Hematopoietic multipotent progenitor cell treated with erythropoietin and hydrocortisone succinate and interleukin-3 and kit ligand, for 8 days (in vitro differentiated cells): ENCODE results near the gene CELF2.
"Not testable (repeated sequence)": the region's sequence is repeated elsewhere in the genome, so short reads cannot be mapped to it uniquely, and the experiment has no call there.

Experiments used
- DNase-seq: peaks from one replicate; pipeline ENCODE4 v3.0.0-alpha.2; 2015

CELF2 gene

GRCh38 chr10:11017570-11018431 lies at the start of gene CELF2:
TSS of gene CELF2 (plus strand) at chr10:11017872. CDS start at chr10:11018090, 218 bp downstream.
- peak; percentile 4 for DNase-seq

DNA sequence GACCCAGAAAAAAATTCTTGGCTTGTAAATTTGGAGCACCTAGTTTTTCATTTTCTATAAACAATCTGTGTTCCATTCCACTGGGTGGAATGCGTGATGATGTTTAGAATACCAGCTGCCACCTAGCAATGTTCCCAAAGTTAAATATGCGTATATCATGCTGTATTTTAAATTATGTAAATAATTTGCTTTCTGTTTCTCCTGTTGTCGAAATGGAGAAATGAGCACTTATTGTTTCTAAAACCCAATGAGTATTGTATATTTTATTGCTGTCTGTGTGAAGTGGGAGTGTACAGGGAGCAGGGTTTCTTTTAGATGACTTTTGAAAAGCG lies 49.4 kb upstream of the CELF2 start:
- no peak for DNase-seq

DNA sequence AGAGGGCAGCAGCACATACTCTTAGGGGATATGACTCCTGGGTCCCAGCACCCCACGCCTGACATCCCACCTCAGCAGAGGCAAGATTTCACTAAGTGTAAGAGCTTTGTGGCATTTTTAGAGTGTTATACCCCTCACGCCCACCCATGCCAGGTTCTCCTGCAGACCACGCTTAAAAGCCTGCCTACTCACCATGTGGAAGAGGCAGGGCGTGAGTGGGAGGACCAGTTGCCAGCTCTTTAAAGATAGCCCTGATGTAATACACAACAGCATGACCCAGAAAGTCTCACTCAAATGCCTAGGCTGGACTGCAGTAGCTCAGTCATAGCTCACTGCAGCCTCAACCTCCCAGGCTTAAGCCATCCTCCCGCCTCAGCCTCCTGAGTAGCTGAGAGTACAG lies 44.4 kb upstream of the CELF2 start:
- DNase-seq, result no peak

DNA sequence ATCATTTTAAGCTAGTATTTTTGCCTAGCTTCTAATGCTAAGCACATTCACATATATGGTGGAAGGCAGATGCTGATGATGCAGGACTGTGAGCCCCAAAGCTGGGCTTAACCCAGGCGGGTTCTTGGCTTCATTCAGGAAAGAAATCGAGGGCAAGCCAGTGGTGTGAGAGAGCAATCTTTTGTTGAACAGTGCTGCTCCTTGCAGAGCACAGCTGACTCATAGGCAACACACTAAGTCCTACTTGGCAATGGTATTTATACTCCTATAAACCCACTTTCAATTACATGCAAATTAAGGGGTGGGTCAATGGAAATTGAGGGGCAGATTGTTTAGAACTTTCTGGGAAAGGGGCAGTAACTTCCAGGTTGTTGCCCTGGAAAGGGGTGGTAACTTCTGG lies 42.0 kb upstream of the CELF2 start:
- DNase-seq, result no peak

GRCh38 chr10:10976652-10977051 lies 41.0 kb upstream of the CELF2 start:
- DNase-seq, result no peak

GRCh38 chr10:10977226-10977956 lies 40.3 kb upstream of the CELF2 start:
- no peak for DNase-seq

GRCh38 chr10:10977978-10978377 lies 39.7 kb upstream of the CELF2 start:
- no peak for DNase-seq

DNA sequence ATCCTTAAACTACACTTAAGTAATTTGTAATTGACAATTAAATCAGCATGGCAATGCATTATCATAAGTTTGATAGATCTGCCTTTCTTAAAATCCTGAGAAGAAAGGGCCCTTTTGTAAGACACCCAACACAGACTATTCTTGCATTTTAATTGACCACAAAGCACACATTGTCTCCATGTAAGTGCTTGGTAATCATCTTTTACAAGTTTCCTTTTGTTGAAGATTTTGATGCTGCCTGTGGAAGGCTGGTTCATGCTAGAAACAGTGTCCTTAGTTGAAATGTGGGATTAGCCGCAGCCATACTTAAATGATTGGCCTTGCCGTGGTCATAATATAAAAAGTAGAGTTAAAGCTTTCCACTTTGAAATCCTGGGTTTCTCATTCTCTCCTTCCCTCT lies 32.3 kb upstream of the CELF2 start:
- no peak for DNase-seq

DNA sequence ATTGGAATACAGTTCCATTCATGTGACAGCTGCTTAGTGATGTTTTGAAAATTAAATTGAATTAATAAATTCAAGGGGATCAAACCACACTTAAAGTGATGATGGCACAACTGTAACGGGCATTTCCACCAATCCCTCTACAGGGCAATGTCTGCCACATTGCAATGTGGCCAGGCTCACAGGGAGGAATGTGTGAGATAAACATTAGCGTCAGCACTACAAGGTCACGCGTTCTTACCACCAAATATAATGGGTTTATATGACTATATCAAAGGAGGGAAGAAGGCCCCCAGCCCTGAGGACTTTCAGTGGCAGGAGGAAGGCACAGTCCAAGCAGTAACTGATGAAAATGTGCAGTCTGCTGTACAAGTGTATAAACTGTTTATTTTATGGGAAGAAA lies 31.1 kb upstream of the CELF2 start:
- no peak for DNase-seq

DNA sequence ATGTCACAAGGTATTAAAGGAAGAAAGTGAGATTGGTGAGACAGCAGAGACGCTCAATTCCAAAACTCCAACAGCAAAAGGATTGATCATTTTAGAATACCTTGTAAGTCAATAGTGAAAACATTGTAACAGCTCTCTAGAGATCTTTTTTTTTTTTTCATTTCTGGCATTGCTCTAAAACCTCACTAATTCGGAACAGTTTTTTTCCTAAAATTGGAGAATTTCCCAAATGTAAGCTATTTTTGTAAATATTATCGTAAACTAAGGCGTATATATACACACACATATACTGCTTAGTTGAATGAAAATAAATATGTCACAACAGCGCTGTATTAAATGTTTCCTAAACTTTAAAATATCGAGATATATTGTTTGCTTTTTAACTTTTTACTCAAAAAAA lies 30.6 kb upstream of the CELF2 start:
- no peak for DNase-seq

DNA sequence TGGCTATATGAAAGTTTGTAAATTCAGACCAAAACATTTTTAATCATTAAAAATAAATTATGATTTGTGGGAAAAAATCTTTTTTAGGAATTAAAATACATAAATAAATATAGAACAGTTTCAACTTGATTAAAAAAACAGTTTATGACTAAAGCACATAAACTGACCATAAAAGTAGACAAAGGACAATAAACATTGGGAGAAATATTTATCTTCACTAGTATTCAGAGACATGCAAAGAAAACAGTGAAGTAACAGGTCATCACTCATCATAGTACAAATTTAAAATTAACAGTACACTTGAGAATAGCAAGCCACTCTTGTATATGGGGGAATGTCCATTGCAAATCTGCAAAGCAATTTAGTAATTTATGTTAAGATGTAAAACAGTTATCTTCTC lies 28.0 kb upstream of the CELF2 start:
- DNase-seq, result no peak

GRCh38 chr10:10991144-10991543 lies 26.5 kb upstream of the CELF2 start:
- no peak for DNase-seq

GRCh38 chr10:10992072-10992471 lies 25.6 kb upstream of the CELF2 start:
- DNase-seq, result no peak

DNA sequence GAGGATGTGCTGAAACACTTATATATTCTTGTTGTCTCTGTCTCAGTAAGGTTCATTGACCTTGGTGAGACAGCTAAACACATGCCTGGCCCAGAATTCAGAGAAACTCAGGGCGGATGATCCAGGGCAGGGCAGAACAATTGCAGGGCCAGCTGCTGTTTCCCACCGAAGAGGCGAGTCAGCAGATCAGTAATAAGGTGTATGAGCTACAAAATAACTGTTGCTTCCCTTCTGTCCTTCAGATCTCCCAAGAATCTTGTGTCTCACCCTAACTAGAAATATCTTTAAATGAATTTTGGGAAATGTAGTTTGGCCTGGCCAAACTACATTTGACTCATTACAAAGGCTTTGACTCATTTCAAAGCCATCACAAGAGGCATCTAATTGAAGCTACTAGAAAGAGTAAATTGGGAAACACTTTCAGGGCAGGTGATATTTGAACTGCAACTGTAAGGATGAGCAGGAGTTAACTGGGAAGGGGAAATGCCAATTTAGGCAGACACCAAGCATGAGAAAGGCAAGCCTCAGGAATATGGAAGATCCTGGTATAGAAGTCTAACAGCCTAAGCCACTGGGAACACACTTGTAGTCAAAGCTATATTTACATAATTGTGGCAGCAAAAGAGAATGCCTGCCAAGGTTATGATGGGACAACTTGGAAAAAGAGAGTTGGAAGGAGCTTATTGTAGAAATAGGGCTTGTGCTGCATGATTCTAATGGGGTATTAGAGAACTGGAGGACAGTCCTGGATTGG lies 24.5 kb upstream of the CELF2 start:
- DNase-seq, result no peak

DNA sequence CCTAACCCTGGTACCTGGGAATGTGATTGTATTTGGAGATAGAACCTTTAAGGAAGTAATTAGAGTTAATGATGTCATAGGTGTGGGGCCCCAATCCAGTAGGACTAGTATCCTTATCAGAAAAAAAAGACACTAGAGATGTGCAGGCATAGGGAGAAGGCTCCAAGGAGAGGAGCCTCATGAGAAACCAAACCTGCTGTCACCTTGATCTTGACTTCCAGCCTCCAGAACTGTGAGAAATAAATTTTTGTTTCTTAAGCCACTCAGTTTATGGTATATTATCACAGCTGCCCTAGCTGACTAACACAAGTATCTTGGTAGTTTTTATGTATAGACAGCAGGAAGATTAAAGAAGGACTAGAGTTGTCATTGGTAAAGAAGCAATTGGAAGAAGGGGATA lies 23.9 kb upstream of the CELF2 start:
- no peak for DNase-seq

DNA sequence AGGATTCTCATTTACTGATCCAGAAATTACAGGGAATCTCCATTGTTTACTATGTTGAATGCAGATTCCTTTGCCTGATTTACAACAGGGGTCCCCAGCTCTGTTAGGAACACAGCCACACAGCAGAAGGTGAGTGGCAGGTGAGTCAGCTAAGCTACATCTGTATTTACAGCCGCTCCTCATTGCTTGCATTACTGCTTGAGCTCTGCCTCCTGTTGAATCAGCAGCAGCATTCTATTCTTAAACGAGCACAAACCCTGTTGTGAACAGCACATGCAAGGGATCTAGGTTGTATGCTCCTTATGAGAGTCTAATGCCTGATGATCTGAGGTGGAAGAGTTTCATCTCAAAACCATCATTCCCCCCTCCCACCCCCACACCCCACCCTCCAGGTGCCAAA lies 23.3 kb upstream of the CELF2 start:
- DNase-seq, result no peak

- no peak for DNase-seq
Observed at GRCh38 chr10:10995120-10995519, 22.6 kb upstream of the CELF2 start.

- no peak for DNase-seq
Observed at GRCh38 chr10:10996966-10997620, 20.6 kb upstream of the CELF2 start.

DNA sequence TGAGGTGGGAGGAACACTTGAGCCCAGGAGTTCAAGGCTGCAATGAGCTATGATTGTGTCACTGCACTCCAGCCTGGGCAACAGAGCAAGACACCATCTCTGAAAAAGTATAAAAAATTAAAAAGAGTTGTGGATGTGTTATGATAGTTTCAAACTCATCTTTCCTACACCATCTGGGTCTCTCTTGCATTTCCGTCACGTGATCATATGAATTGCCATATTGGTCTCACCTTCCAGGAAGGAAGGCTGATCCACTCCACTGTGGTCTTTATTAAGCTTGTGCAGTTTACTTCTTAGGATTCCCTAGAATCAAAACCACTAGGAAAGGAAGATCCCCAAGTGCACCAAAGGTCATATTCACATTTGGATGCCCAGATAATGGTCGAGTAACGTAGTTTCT lies 18.2 kb upstream of the CELF2 start:
- DNase-seq, result not testable (repeated sequence)

GRCh38 chr10:11002485-11002884 lies 15.2 kb upstream of the CELF2 start:
- DNase-seq, result no peak

- no peak for DNase-seq
Observed at GRCh38 chr10:11002916-11003315, 14.8 kb upstream of the CELF2 start.

DNA sequence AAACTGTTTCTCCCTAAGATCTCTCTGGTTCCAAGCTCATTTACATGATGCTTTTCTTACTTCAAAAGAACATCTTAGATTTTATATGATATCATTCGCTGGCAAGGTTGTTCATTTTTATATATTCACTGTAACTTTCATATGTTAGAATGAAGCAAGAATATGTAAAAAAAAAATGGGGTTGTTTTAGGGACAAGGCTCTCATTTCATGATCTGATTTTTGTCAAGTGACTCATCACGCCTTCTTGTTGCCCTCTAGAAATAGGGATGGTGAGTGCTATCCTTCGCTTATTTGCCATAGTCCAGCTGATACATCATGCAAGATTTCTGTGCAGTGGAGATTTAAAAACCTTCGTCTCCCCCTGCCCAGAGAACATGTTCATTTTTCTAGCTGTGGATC lies 14.0 kb upstream of the CELF2 start:
- no peak for DNase-seq
